ENCODE measurements around the gene CDH26.

The CDH26 gene

DNA sequence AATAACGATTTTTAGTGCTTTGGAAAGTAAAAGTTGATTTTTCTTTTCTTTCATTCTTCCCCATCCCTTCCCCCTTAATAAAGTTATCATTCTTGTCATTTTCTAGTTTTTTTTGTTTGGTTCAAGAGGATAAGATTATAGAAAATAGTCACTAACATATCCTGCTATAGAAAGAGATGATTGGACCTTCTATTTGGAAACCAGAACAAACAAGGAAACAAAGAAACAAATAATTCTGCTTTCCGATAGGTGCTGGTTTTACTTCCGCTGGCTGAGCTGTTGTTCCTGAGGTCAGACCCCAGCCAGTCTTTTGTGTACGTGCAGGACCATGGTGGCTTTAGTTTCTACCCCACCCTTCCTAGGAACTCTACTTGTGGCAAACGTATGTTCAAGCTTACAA is at the start of gene CDH26:
Gene CDH26 (plus strand): TSS at position 301 of the 400 bp plus-strand sequence. CDS start 304 bp downstream, outside the sequence.
- DNase-seq (ENCODE audit: low read depth), result no peak

DNA sequence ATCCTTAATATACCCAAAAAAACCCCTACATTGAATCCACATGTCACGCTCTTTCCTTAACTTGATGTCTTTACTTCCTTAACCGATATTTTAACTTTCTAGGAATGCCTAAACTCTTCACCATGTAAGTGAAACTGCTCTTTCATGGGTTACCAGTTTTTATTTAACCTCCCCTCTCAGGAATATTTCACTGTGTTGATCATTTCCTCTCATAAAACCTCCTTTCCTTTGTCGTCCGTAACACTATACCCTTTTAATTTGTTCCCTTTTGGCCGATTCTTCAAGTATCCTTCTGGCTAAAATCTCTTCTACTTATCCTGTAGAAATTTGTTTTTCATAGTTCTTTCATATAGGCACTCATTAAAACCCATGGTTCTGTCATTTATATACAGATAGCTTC is 49.4 kb upstream of the CDH26 start:
- DNase-seq (ENCODE audit: low read depth), result no peak

DNA sequence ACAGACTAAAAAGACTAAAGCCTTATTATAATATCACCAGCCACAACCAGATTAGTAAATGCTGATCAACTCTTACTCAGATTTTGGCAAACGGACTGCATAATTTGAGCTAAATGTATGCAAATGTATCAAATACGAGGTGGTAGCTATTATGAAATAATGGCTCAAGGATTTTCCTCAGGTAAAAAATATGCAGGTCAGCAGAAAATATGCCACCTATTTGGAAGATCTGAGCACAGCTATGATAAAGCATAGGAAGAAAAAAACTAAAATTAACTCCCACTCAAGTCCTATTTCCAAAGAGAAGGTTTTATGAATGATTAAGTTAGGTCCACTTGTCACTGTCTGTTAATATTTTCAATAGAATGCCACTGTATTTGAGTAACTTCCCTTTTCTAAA is 47.2 kb upstream of the CDH26 start:
- no peak for DNase-seq (ENCODE audit: low read depth)

DNA sequence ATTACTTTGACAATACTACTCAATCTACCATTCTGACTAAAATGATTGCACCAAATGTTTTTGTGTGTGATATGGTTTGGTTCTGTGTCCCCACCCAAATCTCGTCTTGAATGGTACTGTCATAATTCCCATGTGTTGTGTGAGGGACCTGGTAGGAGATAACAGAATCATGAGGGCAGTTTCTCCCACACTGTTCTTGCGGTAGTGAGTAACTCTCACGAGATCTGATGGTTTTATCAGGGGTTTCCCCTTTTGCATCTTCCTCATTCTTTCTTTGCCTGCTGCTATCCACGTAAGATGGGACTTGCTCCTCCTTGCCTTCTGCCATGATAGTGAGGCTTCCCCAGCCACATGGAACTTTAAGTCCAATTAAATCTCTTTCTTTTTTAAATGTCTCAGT is 45.6 kb upstream of the CDH26 start:
- DNase-seq (ENCODE audit: low read depth), result no peak

DNA sequence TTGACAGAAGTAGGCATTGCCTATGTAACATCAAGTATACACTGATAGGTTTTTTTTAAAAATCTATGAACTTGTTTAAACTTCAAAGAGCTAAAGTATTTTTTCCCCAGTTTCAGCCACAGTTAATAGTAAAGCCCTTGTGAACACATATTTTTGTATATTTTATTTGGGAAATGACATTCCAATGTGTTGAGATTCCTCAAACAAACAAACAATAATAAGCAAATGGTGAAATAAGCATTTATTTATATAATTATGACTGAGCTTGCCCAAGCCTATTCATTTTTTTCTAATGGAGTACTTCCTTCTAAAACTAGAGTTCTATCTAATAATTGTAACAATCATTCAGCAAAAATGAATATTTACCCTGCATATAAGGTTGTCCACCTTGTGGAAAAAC is 37.3 kb upstream of the CDH26 start:
- no peak for DNase-seq (ENCODE audit: low read depth)

DNA sequence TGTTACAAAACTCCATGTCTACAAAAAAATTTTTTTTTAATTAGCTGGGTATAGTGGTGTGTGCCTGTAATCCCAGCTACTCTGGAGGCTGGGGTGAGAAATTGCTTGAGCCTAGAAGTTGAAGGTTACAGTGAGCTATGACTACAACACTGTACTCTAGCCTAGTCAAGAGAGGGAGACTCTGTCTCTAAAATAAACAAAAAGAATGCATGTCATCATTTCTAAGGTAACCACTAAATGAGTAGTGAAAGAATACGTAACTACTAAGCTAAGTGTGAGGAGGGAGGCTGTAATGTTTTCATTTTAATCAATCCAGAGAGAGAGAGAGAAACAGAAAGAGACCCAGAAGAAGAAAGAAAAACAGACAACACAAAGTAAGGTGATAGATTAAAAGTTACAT is 34.7 kb upstream of the CDH26 start:
- no peak for DNase-seq (ENCODE audit: low read depth)

DNA sequence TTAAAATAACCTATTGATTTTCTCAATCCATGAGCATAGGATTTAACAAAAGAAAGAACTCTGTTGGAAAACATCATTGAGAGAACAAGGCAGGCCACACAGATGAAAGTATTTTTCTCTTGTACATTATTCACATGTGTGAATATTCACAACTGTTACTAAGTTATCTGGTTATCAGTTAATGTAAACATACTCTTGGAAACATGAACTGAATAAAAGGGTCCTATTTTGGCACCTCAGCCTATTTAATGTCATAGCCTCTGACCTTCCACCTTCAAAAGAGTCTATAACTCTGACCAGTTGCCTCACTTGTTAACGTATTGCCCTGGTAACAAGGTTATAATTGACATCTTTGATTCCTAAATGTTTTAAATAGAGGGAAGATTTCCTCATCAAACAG is 32.9 kb upstream of the CDH26 start:
- no peak for DNase-seq (ENCODE audit: low read depth)

GRCh38 chr20:59925899-59926298 is 32.3 kb upstream of the CDH26 start:
- DNase-seq (ENCODE audit: low read depth), result no peak

GRCh38 chr20:59931511-59932312 is 26.5 kb upstream of the CDH26 start:
- no peak for DNase-seq (ENCODE audit: low read depth)

DNA sequence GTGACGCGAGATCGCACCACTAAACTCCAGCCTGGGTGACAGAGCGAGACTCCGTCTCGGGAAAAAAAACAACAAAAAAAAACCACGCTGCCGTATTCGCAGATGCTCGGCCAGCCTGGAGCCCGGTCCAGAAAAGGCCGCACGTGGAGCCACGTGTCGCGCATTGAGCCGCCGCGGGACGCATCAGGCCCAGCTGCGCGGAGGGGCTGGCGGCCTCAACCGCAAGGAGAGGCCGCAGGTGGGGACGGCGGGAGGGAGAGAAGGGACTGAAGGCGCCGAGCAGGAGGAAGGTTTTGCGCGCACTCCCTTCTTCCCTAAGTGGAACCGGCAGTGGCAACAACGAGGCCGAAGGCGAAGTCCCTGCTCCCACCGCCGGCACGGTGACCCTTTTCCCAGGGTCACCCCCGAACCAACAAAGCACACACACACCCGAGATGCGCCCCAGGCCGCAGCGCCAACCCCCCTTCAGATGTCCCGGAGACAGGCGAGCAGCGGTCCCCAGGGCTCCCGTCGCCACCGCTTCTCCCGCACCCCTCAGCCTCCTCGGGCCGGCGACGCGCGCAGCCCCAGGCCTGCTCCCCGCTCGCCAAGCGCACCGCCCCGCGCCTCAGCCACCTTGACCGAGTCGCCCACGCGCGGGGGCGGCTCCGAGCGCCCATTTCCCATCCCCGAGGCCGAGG is 25.5 kb upstream of the CDH26 start:
- DNase-seq (ENCODE audit: low read depth), result no peak

DNA sequence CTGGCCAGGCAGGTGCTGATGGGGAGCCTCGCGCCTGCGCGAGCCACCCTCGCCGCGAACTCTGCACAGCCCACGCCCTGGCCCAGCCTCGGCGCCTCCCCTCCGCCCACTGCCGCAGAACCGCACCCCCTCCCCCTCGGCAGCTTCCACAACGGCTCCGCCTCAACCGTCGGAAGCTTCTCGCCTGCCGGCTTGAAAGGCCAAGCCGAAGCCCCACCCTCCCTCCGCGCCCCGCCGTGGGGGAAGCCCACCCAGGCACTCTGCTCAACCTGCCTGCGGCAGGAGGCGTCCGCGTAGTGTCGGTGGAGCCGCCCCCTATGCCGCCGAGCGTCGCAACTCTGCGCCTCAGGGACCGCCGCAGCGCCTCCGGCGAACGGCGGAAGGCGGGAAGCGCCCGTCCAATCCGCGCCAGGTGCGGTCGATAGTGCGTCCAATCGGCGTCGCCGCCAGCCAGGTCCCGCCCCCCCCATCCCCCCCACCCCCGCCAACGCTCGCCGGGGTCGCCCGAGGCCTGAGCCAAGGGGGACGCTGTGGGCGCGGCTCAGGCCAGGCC is 24.9 kb upstream of the CDH26 start, which contains the start of gene SYCP2:
Gene SYCP2 (minus strand): TSS at position 342 of the 553 bp plus-strand sequence. CDS start 11,224 bp downstream, outside the sequence.
- no peak for DNase-seq (ENCODE audit: low read depth)

DNA sequence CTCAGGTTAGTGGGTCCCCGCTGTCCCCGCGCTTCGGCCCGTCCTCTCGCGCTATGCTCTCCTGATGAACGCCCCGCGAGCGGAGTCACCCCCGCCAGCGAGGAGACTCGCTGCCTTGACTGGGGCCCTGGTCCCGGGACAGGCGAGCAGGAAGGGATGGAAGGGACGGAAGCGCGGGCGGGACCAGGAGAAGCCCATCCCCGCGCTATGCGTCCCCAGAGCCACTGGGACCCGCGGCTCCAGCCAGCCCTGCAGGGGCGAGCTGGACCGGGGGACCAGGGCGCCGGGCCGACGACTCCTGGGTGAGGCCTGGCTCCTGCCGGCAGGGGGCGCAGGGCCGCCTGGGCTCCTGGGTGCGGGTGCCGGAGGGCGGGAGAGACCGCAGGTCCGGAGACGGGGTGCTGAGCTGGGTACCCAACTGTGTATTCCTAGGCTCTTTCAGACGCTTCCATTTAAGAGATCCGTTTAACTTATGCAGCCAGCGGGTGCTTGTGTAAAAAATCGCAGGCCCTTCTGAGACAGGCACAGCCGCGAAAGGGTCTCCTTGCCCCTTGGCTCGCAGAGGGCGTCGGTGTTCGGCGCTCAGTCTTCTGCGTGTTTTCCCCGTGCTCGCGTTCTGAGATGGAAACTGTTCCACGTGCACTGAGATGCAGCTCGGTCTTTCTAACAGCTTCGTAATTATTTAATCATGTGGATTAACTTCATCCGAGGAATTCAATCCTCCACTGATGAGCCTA is 24.2 kb upstream of the CDH26 start:
- DNase-seq (ENCODE audit: low read depth), result no peak

- no peak for DNase-seq (ENCODE audit: low read depth)
These were observed 22.6 kb upstream of the CDH26 start for GRCh38 chr20:59935457-59936185.

DNA sequence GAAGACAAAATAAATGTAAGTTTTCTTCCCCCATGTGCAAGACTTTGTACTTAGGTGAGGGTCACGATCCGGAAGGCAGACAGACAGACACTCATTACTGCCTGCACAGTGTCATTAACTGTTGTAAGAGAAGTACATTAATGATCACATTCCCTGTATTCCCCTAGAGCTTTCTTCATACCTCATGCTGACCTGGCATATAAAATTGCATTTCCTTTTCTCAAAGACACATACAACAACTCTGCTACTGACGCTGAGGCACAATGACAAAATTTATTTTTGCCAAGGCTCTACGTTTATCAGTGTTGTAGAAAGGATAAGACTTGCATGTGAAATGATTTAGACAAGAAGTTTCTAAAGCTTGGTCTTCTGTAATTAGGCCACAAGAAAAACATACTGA is 21.8 kb upstream of the CDH26 start:
- no peak for DNase-seq (ENCODE audit: low read depth)

DNA sequence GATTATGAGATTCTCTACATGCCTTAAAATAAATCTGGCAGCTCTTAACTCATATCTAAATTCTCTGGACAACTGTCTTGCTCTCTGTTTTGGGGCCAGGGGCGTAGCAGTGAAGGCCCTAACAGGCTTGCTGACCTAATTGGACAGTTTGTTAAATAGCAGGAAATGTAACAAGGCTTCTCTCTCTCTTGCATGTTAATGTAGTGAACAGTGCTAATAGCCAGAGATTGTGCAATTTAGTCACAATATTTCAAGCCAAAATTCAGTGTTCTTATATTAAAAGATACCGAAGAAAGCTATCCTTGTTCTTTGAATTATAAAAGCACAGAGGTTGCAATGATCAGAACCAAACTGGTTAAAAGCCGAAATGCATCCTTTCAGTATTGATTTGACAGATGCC is 21.1 kb upstream of the CDH26 start:
- no peak for DNase-seq (ENCODE audit: low read depth)

DNA sequence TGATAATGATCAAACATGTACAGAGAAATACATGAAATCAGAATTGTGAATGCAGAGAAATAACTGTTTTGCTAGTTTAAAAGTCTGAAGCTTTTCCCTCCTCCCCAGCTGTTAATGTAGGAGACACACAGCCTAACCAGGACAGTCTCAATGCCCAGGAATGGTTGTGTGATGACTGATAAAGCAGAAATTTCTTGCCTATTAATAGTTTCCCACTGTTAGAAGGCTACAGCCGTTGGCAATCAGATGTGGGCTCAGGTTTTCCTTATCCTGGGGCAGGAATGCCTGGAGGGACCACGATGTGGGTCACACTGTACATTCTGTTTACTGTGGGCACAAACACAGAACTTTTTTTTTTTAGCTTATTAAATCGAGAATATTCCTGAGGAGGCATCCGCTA is 20.0 kb upstream of the CDH26 start:
- DNase-seq (ENCODE audit: low read depth), result no peak

DNA sequence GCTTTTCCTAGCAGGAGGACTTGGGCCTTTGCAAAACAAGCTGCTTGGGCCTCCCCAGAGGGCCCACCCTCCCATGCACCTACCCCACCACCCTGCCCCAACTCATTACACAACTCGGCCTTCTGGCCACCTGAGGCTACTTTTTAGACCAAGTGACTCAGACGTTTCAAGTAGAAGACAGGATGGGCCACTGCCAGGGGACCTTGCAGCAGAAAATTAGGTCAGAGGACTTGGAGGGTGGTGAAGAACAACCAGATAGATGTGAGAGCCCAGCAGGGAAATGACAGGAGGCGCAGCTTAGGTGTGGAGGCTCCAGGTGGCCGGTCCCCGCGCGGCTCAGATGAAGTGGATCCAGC is 19.5 kb upstream of the CDH26 start:
- no peak for DNase-seq (ENCODE audit: low read depth)

GRCh38 chr20:59939052-59939878 is 19.0 kb upstream of the CDH26 start:
- no peak for DNase-seq (ENCODE audit: low read depth)

DNA sequence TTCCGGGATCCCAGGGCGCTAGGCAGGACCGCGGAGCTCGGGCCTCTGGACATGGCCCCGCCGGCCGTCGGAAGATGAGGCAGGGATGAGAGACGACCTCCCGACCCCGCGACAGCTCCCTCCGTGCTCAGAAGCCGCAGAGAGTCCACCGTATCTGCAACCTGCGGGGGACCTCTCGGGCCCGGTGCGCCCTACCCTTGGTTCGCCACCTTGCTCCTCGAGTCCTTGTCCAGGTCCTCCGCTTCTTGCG is 18.4 kb upstream of the CDH26 start:
- no peak for DNase-seq (ENCODE audit: low read depth)

DNA sequence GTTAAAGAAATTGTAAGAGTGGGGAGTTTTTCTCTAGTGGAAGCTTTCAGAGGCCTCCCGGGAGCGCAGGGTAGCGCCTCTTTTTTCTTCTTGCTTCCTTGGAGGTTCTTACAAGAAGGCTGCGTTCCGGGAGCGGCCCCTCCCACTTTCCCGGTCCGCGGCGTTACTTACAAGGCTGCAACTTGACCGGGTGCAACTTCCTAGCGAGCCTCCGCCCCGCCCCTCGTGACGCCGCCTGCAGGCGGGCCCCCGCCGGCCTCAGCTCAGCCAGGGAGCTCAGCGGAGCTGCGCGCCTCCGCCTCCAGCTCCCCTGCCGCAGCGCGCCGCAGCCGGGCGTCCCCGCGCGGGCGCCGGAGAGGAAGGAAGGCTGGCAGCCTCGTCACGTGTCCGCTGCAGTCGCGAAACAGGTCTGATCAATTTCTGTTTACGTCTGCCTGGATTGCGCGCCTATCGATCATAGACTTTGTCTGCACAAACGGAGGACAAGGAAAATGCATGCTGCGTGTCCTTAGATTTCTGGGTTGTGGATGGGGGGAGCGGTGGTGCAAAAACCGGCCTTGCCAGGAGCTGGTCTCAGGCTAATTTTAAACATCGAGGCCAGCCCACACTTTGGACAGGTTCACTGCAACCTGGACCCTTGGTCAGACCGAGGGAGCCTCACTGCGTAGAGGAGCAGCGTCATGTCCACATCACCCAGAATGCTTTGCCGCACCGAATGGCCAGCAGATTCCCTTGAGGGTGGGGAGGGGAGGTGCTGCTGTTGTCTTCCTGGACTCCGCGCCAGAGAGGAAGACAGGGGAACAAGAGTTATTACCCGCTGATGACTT is 17.9 kb upstream of the CDH26 start, which contains the start of the genes FAM217B and PPP1R3D:
Gene FAM217B (plus strand): TSS at position 261 of the 827 bp plus-strand sequence. CDS start 3,555 bp downstream, outside the sequence.
Gene PPP1R3D (minus strand): TSS at position 177 of the 827 bp plus-strand sequence. CDS start 374 bp downstream, outside the sequence.
- DNase-seq (ENCODE audit: low read depth), result peak; percentile 91

Measured in GM04503 (cell line).